IMR-90 (cell line): ENCODE data around the gene TBC1D17. TPM values are rescaled to one million over a fixed set of nuclear protein-coding genes. Genes with fewer than 3 reads are reported as not detected.

Source experiments
- ATAC-seq: fragments of 200-7000 bp; cut with Tn5 transposase; 2 replicates; pipeline ENCODE4 v1.9.1; 2020; ENCODE audit warnings: low read depth, mild to moderate bottlenecking, moderate library complexity
- BruUV-seq: library from RNA; stranded (reverse); fragments of 400-500 nt; replicated peaks from 2 replicates; lab custom pipeline; 2021; lab: Mats Ljungman, UMichigan
- CTCF ChIA-PET: fragments of 300-600 bp; formaldehyde crosslinking; extraction: SDS; loops from one replicate; lab custom pipeline; 2021; ENCODE audit warnings: antibody characterized with exemption; lab: Yijun Ruan, JAX
- POLR2A ChIA-PET: fragments of 300-600 bp; sonication (Branson Sonifier 250); formaldehyde crosslinking; loops from one replicate; lab custom pipeline; 2022; ENCODE audit warnings: antibody characterized with exemption; ENCODE audit not compliant: unreplicated experiment; lab: Charles Lee
- DNase-seq: peaks from one replicate; pipeline ENCODE4 v3.0.0; 2013
- H2AFZ ChIP-seq: replicated peaks from 2 replicates; pipeline ENCODE3; 2013; ENCODE audit warnings: low read length, mild to moderate bottlenecking; ENCODE audit not compliant: poor library complexity
- H2AK5ac ChIP-seq: 2 replicates; pipeline ENCODE4 v1.6.1; 2013; ENCODE audit warnings: low read depth, low read length, inconsistent platforms
- H2AK9ac ChIP-seq: replicated peaks from 2 replicates; pipeline ENCODE3; 2013; ENCODE audit warnings: mild to moderate bottlenecking, low read depth, low read length, moderate library complexity; ENCODE audit not compliant: poor library complexity
- H2BK120ac ChIP-seq: 2 replicates; pipeline ENCODE4 v1.6.1; 2013; ENCODE audit warnings: low read depth, low read length, inconsistent platforms
- H2BK15ac ChIP-seq: 3 replicates; pipeline ENCODE4 v1.6.1; 2013; ENCODE audit warnings: low read depth, low read length, inconsistent platforms
- H2BK20ac ChIP-seq: 2 replicates; pipeline ENCODE4 v1.6.1; 2013; ENCODE audit warnings: low read depth, mild to moderate bottlenecking, inconsistent platforms, low read length, moderate library complexity
- H2BK5ac ChIP-seq: 2 replicates; pipeline ENCODE4 v1.6.1; 2013; ENCODE audit warnings: mild to moderate bottlenecking, low read depth, low read length, inconsistent platforms; ENCODE audit not compliant: poor library complexity, severe bottlenecking
- H3K14ac ChIP-seq: replicated peaks from 2 replicates; pipeline ENCODE4 v1.6.1; 2013; ENCODE audit warnings: low read depth, low read length, inconsistent platforms
- H3K18ac ChIP-seq: 2 replicates; pipeline ENCODE4 v1.6.1; 2013; ENCODE audit warnings: low read depth, low read length, control low read depth
- H3K23ac ChIP-seq: 2 replicates; pipeline ENCODE4 v1.6.1; 2013; ENCODE audit warnings: low read depth, low read length, inconsistent platforms
- H3K27ac ChIP-seq: 2 replicates; pipeline ENCODE4 v1.5.1; 2013; ENCODE audit warnings: mild to moderate bottlenecking, control low read depth, low read length; ENCODE audit not compliant: insufficient read depth
- H3K27me3 ChIP-seq: 2 replicates; pipeline ENCODE4 v1.6.1; 2013; ENCODE audit warnings: low read length; ENCODE audit not compliant: control insufficient read depth, insufficient read depth
- H3K36me3 ChIP-seq: 2 replicates; pipeline ENCODE4 v1.6.1; 2013; ENCODE audit warnings: low read length, mixed read lengths; ENCODE audit not compliant: control insufficient read depth, insufficient read depth
- H3K4ac ChIP-seq: 2 replicates; pipeline ENCODE4 v1.6.1; 2013; ENCODE audit warnings: low read depth, low read length, inconsistent platforms
- H3K4me1 ChIP-seq: 2 replicates; pipeline ENCODE4 v1.6.1; 2013; ENCODE audit warnings: low read length, mixed read lengths; ENCODE audit not compliant: control insufficient read depth, insufficient read depth
- H3K4me2 ChIP-seq: 2 replicates; pipeline ENCODE4 v1.6.1; 2013; ENCODE audit warnings: low read depth, mild to moderate bottlenecking, control low read depth, low read length, moderate library complexity
- H3K4me3 ChIP-seq: 2 replicates; pipeline ENCODE4 v1.5.1; 2013; ENCODE audit warnings: low read depth, mild to moderate bottlenecking, control low read depth, low read length, moderate library complexity; ENCODE audit not compliant: insufficient read depth
- H3K56ac ChIP-seq: 2 replicates; pipeline ENCODE4 v1.6.1; 2013; ENCODE audit warnings: low read length, inconsistent platforms; ENCODE audit not compliant: insufficient read depth; ENCODE audit errors: extremely low read depth
- H3K79me1 ChIP-seq, 2 experiments: 2 replicates each; pipeline ENCODE4 v1.6.1; 2013; ENCODE audit warnings: low read length in 2 of 2, inconsistent platforms in 1 of 2, low read depth in 1 of 2
- H3K9ac ChIP-seq: 2 replicates; pipeline ENCODE4 v1.6.1; 2013; ENCODE audit warnings: low read depth, low read length, control low read depth
- H3K9me1 ChIP-seq: 2 replicates; pipeline ENCODE4 v1.6.1; 2013; ENCODE audit warnings: low read length, inconsistent platforms; ENCODE audit not compliant: insufficient read depth
- H3K9me3 ChIP-seq: 2 replicates; pipeline ENCODE4 v1.6.1; 2013; ENCODE audit warnings: low read length; ENCODE audit not compliant: control insufficient read depth, insufficient read depth
- H4K20me1 ChIP-seq: 2 replicates; pipeline ENCODE4 v1.6.1; 2013; ENCODE audit warnings: low read length, inconsistent platforms; ENCODE audit not compliant: insufficient read depth
- H4K5ac ChIP-seq: 2 replicates; pipeline ENCODE4 v1.6.1; 2013; ENCODE audit warnings: mild to moderate bottlenecking, low read depth, low read length, control low read depth
- H4K8ac ChIP-seq, 2 experiments: 2 replicates each; pipeline ENCODE4 v1.6.1; 2013; ENCODE audit warnings: low read depth in 2 of 2, low read length in 2 of 2, control low read depth in 1 of 2, inconsistent platforms in 1 of 2
- H4K91ac ChIP-seq: 2 replicates; pipeline ENCODE4 v1.6.1; 2013; ENCODE audit warnings: low read depth, low read length, inconsistent platforms; ENCODE audit not compliant: insufficient read depth
- BHLHE40 ChIP-seq: fragments of 150-350 bp; IDR thresholded peaks from 2 replicates; pipeline ENCODE4 v1.6.1; 2016; ENCODE audit warnings: mild to moderate bottlenecking, low read depth, low read length
- CEBPB ChIP-seq: IDR thresholded peaks from 2 replicates; pipeline ENCODE4 v1.6.1; 2012; ENCODE audit warnings: low read depth, low read length, improper control_type of control experiment
- CHD1 ChIP-seq: IDR thresholded peaks from 2 replicates; pipeline ENCODE4 v1.6.1; 2012; ENCODE audit warnings: low read depth, low read length, improper control_type of control experiment
- ELK1 ChIP-seq: fragments of 150-350 bp; IDR thresholded peaks from 2 replicates; pipeline ENCODE4 v1.6.1; 2016; ENCODE audit warnings: low read depth, mild to moderate bottlenecking, low read length, moderate library complexity, borderline replicate concordance
- FOS ChIP-seq: fragments of 150-350 bp; IDR thresholded peaks from 2 replicates; pipeline ENCODE4 v1.6.1; 2016; ENCODE audit warnings: low read depth, low read length
- MAFK ChIP-seq: IDR thresholded peaks from 2 replicates; pipeline ENCODE4 v1.6.1; 2012; ENCODE audit warnings: low read depth, low read length, improper control_type of control experiment
- MAZ ChIP-seq: IDR thresholded peaks from 2 replicates; pipeline ENCODE4 v1.6.1; 2012; ENCODE audit warnings: low read depth, mild to moderate bottlenecking, low read length, improper control_type of control experiment, moderate library complexity, borderline replicate concordance
- MXI1 ChIP-seq: IDR thresholded peaks from 2 replicates; pipeline ENCODE4 v1.6.1; 2012; ENCODE audit warnings: low read depth, mild to moderate bottlenecking, low read length, moderate library complexity, borderline replicate concordance
- POLR2A ChIP-seq: IDR thresholded peaks from 2 replicates; pipeline ENCODE4 v1.6.1; 2012; ENCODE audit warnings: mild to moderate bottlenecking, low read depth, low read length
- RCOR1 ChIP-seq: IDR thresholded peaks from 2 replicates; pipeline ENCODE4 v1.6.1; 2012; ENCODE audit warnings: mild to moderate bottlenecking, low read length, improper control_type of control experiment; ENCODE audit not compliant: insufficient replicate concordance
- RFX5 ChIP-seq: IDR thresholded peaks from 2 replicates; pipeline ENCODE4 v1.8.0; 2012; ENCODE audit warnings: low read depth, mild to moderate bottlenecking, low read length, moderate library complexity
- SMC3 ChIP-seq: fragments of 150-350 bp; IDR thresholded peaks from 2 replicates; pipeline ENCODE4 v1.6.1; 2016; ENCODE audit warnings: low read depth, mild to moderate bottlenecking, antibody characterized with exemption, low read length, moderate library complexity
- USF2 ChIP-seq: fragments of 150-350 bp; IDR thresholded peaks from 2 replicates; pipeline ENCODE4 v1.6.1; 2017; ENCODE audit warnings: mild to moderate bottlenecking, antibody characterized with exemption, low read length, low read depth
- WGBS, 2 experiments: methylation state at CpG; one replicate each; pipeline versions ENCODE4 v1.1.5 to v1.1.7; 2013; ENCODE audit warnings: missing lambda C conversion rate in 2 of 2; ENCODE audit not compliant: insufficient read length in 1 of 2; ENCODE audit errors: extremely low coverage in 2 of 2; 5-methylcytosine and 5-hydroxymethylcytosine counted together
- dilution Hi-C: fragments of 300-500 bp; cut with HindIII; formaldehyde crosslinking; loops from one replicate; pipeline ENCODE4 v1.14.3; 2018; ENCODE audit warnings: low sequenced_read_pairs; ENCODE audit not compliant: unreplicated experiment
- in situ Hi-C: fragments of 300-500 bp; cut with MboI; formaldehyde crosslinking; loops from 3 replicates; pipeline ENCODE4 v1.14.3; 2019; ENCODE audit warnings: low sequenced_read_pairs, inconsistent platforms, mixed read lengths
- intact Hi-C: fragments of 100-400 bp; cut with micrococcal nuclease; formaldehyde crosslinking; loops from 2 replicates; pipeline ENCODE4 v1.10.0; 2022
- polyA plus RNA-seq, 3 experiments: library from polyadenylated mRNA; depleted of rRNA; stranded (reverse); fragments of >200 nt; gene quantifications; 2 replicates each; pipeline ENCODE4 v1.2.3, GENCODE V29; 2012; ENCODE audit warnings: low replicate concordance in 1 of 3
- total RNA-seq: library from RNA; depleted of rRNA; stranded (reverse); fragments of >200 nt; gene quantifications from 2 replicates; pipeline ENCODE4 v1.2.3, GENCODE V29; 2012
- TF ChIP-seq, protein P1 (sequence below): conservative IDR thresholded peaks from 2 replicates; pipeline ENCODE4 v1.5.1; 2012; ENCODE audit warnings: mild to moderate bottlenecking, low read depth, low read length, improper control_type of control experiment

The TBC1D17 gene
- total and polyA plus RNA-seq, 2 of the 4 experiments (the other 2 are of a cell fraction) = 1.1 to 27.8 TPM

DNA sequence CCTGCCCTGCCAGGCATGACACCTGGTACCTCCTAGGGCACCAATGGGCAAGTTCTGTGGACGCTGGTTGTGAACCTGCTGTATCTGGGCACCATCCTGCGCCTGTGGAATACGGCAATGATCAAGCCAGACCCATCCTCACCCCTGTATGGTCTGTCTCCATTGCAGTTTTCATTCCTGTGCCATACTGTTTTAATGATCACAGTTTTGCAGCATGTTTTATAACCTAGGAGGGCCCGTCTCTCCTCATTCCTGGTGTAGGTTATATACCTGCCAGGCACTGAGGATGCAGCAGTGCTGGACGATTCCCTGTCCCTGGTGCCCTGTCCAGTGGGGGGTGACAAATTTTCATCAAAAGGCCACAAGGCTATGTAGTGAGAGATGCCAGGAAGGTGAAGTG, 5.6 kb downstream of the TBC1D17 start:
- ChIA-PET CTCF (no interaction called here), POLR2A (no interaction called here)
- H2BK120ac ChIP-seq = no peak overlapping the region
- H3K14ac ChIP-seq = no peak overlapping the region
- intact Hi-C loops = no loop called here
- H3K79me1 ChIP-seq = peaks cover 12 to 26% of the 10 kb centered on the region in 2 experiments; a peak in 3 of 4 replicates
- BruUV-seq = no TSS peak
- no peak overlapping the region for H3K4me2 ChIP-seq
- no peak for ATAC-seq
- H3K18ac ChIP-seq = no peak overlapping the region
- H3K56ac ChIP-seq = no peak overlapping the region
- no peak overlapping the region for H3K4ac ChIP-seq
- no peak overlapping the region for H3K4me3 ChIP-seq
- H2BK15ac ChIP-seq = no peak overlapping the region
- H3K23ac ChIP-seq = no peak overlapping the region
- peaks cover 6% of the 10 kb centered on the region; the same call in 1 of the 2 replicates for H3K9me1 ChIP-seq
- 90% methylated on average over 4 of the region's 5 CpGs; no CpG with 5 or more reads in 1 of the 2 experiments for WGBS, 2 experiments
- H4K5ac ChIP-seq = no peak overlapping the region
- in situ Hi-C loops = no loop called here
- peaks cover 6% of the 10 kb centered on the region; the same call in 1 of the 2 replicates for H3K9me3 ChIP-seq
- no peak overlapping the region for H2AK9ac ChIP-seq
- H4K20me1 ChIP-seq = no peaks in the 10 kb centered on the region; the same call in 1 of the 2 replicates
- no peak overlapping the region for H2AFZ ChIP-seq
- dilution Hi-C loops = no loop called here
- no peak for DNase-seq
- H2BK5ac ChIP-seq = no peak overlapping the region
- H3K36me3 ChIP-seq = peaks cover 61% of the 10 kb centered on the region
- H3K27me3 ChIP-seq = no peaks in the 10 kb centered on the region
- H2AK5ac ChIP-seq = no peak overlapping the region
- H3K27ac ChIP-seq = no peak overlapping the region
- peaks cover 4% of the 10 kb centered on the region for H3K4me1 ChIP-seq
- H4K8ac ChIP-seq = no peak overlapping the region
- no peak overlapping the region for H4K91ac ChIP-seq
- H2BK20ac ChIP-seq = no peak overlapping the region
- no peak overlapping the region for H3K9ac ChIP-seq
- TF ChIP-seq RFX5 = no peak
- TF ChIP-seq, protein P1, sequence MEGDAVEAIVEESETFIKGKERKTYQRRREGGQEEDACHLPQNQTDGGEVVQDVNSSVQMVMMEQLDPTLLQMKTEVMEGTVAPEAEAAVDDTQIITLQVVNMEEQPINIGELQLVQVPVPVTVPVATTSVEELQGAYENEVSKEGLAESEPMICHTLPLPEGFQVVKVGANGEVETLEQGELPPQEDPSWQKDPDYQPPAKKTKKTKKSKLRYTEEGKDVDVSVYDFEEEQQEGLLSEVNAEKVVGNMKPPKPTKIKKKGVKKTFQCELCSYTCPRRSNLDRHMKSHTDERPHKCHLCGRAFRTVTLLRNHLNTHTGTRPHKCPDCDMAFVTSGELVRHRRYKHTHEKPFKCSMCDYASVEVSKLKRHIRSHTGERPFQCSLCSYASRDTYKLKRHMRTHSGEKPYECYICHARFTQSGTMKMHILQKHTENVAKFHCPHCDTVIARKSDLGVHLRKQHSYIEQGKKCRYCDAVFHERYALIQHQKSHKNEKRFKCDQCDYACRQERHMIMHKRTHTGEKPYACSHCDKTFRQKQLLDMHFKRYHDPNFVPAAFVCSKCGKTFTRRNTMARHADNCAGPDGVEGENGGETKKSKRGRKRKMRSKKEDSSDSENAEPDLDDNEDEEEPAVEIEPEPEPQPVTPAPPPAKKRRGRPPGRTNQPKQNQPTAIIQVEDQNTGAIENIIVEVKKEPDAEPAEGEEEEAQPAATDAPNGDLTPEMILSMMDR = no peak
- TF ChIP-seq BHLHE40 = no peak
- TF ChIP-seq FOS = no peak
- TF ChIP-seq POLR2A = no peak
- no peak for TF ChIP-seq MXI1
- TF ChIP-seq SMC3 = no peak
- no peak for TF ChIP-seq CEBPB
- TF ChIP-seq MAFK = no peak
- TF ChIP-seq USF2 = no peak
- no peak for TF ChIP-seq ELK1
- no peak for TF ChIP-seq CHD1
- no peak for TF ChIP-seq RCOR1
- no peak for TF ChIP-seq MAZ
